ENCODE measurements around the gene YPEL2. TPM values are rescaled to one million over a fixed set of nuclear protein-coding genes. Genes with fewer than 3 reads are reported as not detected.

The YPEL2 gene
- total RNA-seq, 1 experiment from 2014 or later: 1.1 TPM

GRCh38 chr17:59299400-59300092 lies 31.9 kb upstream of the YPEL2 start:
- ATAC-seq: no peak
- ChIA-PET POLR2A (no interaction called here), CTCF (no interaction called here)
- Histone ChIP-seq H3K4me3 (ENCODE audit: low read depth in 2 of 2, low read length in 2 of 2) (no peak overlapping the region), H3K27ac (ENCODE audit: low read length) (no peak overlapping the region), H3K9me3 (ENCODE audit: control insufficient read depth, insufficient read depth, low read depth, low read length) (no peaks in the 10 kb centered on the region), H3K36me3 (ENCODE audit: control insufficient read depth, insufficient read depth, low read length) (no peaks in the 10 kb centered on the region), H3K27me3 (ENCODE audit: control insufficient read depth, insufficient read depth, low read length) (no peaks in the 10 kb centered on the region), H3K4me1 (ENCODE audit: control insufficient read depth, insufficient read depth, low read length) (no peaks in the 10 kb centered on the region)
- TF ChIP-seq TCF7L2 (IDR thresholded peaks at IDR 0.05; ENCODE audit: low read depth, low read length) (no peak), POLR2AphosphoS5 (IDR thresholded peaks at IDR 0.05; ENCODE audit: low read depth, low read length) (no peak), SIN3A (IDR thresholded peaks at IDR 0.05; ENCODE audit: borderline replicate concordance, insufficient read depth, low read depth, low read length) (no peak), REST (IDR thresholded peaks at IDR 0.05; ENCODE audit: insufficient read depth in 1 of 2, low read depth in 2 of 2, low read length in 1 of 2) (no peak), CTCF (IDR thresholded peaks at IDR 0.05) (no peak)
- intact Hi-C loops (cut with micrococcal nuclease; ENCODE audit: unreplicated experiment) (no loop called here), in situ Hi-C loops (cut with HindIII; ENCODE audit: low pct_unique_long_range_greater_than_20kb, low sequenced_read_pairs) (no loop called here)
- DNase-seq (ENCODE audit: low read depth, low spot score): no peak
- BruUV-seq (replicated peaks): no TSS peak

- intact Hi-C loops (cut with micrococcal nuclease; ENCODE audit: unreplicated experiment): no loop called here
- DNase-seq (ENCODE audit: low read depth, low spot score) (no peak), ATAC-seq (no peak)
- ChIA-PET POLR2A (no interaction called here), CTCF (no interaction called here)
- BruUV-seq (replicated peaks): no TSS peak
- Histone ChIP-seq H3K27me3 (ENCODE audit: control insufficient read depth, insufficient read depth, low read length) (no peaks in the 10 kb centered on the region), H3K36me3 (ENCODE audit: control insufficient read depth, insufficient read depth, low read length) (no peaks in the 10 kb centered on the region), H3K4me3 (ENCODE audit: low read depth in 2 of 2, low read length in 2 of 2) (no peak overlapping the region), H3K27ac (ENCODE audit: low read length) (no peak overlapping the region), H3K9me3 (ENCODE audit: control insufficient read depth, insufficient read depth, low read depth, low read length) (no peaks in the 10 kb centered on the region), H3K4me1 (ENCODE audit: control insufficient read depth, insufficient read depth, low read length) (no peaks in the 10 kb centered on the region)
- TF ChIP-seq REST (IDR thresholded peaks at IDR 0.05; ENCODE audit: insufficient read depth in 1 of 2, low read depth in 2 of 2, low read length in 1 of 2): no peak
- no peak for TF ChIP-seq TCF7L2 (IDR thresholded peaks at IDR 0.05; ENCODE audit: low read depth, low read length)
- TF ChIP-seq CTCF (IDR thresholded peaks at IDR 0.05): no peak
- no peak for TF ChIP-seq SIN3A (IDR thresholded peaks at IDR 0.05; ENCODE audit: borderline replicate concordance, insufficient read depth, low read depth, low read length)
- no peak for TF ChIP-seq POLR2AphosphoS5 (IDR thresholded peaks at IDR 0.05; ENCODE audit: low read depth, low read length)
- in situ Hi-C loops (cut with HindIII; ENCODE audit: low pct_unique_long_range_greater_than_20kb, low sequenced_read_pairs): no loop called here
Measured at GRCh38 chr17:59300941-59301340, 30.5 kb upstream of the YPEL2 start.

Data from Panc1 (cell line).